HepG2 (cell line): ENCODE data around the gene SBK2. TPM values are rescaled to one million over a fixed set of nuclear protein-coding genes. Genes with fewer than 3 reads are reported as not detected.

ENCODE experiments used
- EEA1 ChIP-seq: sonication (generic); formaldehyde crosslinking; IDR thresholded peaks from 2 replicates; pipeline ENCODE4 v1.5.1; 2020; ENCODE audit warnings: mild to moderate bottlenecking, missing genetic modification reagents, borderline replicate concordance
- FOXK2 ChIP-seq: fragments of 450-650 bp; IDR thresholded peaks from 2 replicates; pipeline ENCODE4 v1.6.1; 2016
- GATAD2A ChIP-seq: IDR thresholded peaks from 2 replicates; pipeline ENCODE4 v1.6.1; 2016
- SAP130 ChIP-seq: IDR thresholded peaks from 2 replicates; pipeline ENCODE4 v1.6.1; 2016; ENCODE audit warnings: low read depth
- SRSF4 ChIP-seq: fragments of 200-400 bp; formaldehyde crosslinking; IDR thresholded peaks from one replicate; pipeline ENCODE4 v1.6.1; 2018; ENCODE audit warnings: mild to moderate bottlenecking, low read depth, low read length, moderate library complexity; ENCODE audit not compliant: poor library complexity, severe bottlenecking
- STAT6 ChIP-seq: sonication (generic); formaldehyde crosslinking; IDR thresholded peaks from 2 replicates; pipeline ENCODE4 v1.4.0; 2020; ENCODE audit warnings: missing genetic modification reagents, mild to moderate bottlenecking, borderline replicate concordance
- U2AF2 ChIP-seq: fragments of 200-400 bp; formaldehyde crosslinking; IDR thresholded peaks from 2 replicates; pipeline ENCODE4 v1.6.1; 2017; ENCODE audit warnings: low read depth, mild to moderate bottlenecking, low read length
- ZBED4 ChIP-seq: sonication (generic); formaldehyde crosslinking; IDR thresholded peaks from 2 replicates; pipeline ENCODE4 v1.4.0; 2020; ENCODE audit warnings: missing genetic modification reagents, borderline replicate concordance
- ZBTB14 ChIP-seq: sonication (generic); formaldehyde crosslinking; IDR thresholded peaks from 2 replicates; pipeline ENCODE4 v1.4.0; 2020; ENCODE audit warnings: missing genetic modification reagents
- ZMAT3 ChIP-seq: sonication (generic); formaldehyde crosslinking; conservative IDR thresholded peaks from 2 replicates; pipeline ENCODE4 v1.7.0; 2021; ENCODE audit warnings: missing genetic modification reagents
- ZMYM3 ChIP-seq: sonication (generic); formaldehyde crosslinking; IDR thresholded peaks from 2 replicates; pipeline ENCODE4 v1.5.1; 2020; ENCODE audit warnings: mild to moderate bottlenecking, missing genetic modification reagents
- ZNF10 ChIP-seq: sonication (generic); formaldehyde crosslinking; IDR thresholded peaks from 2 replicates; pipeline ENCODE4 v1.4.0; 2020; ENCODE audit warnings: mild to moderate bottlenecking, low read depth, missing genetic modification reagents, borderline replicate concordance
- ZNF136 ChIP-seq: sonication (generic); formaldehyde crosslinking; IDR thresholded peaks from 2 replicates; pipeline ENCODE4 v1.8.1; 2022; ENCODE audit warnings: low read depth, mild to moderate bottlenecking, moderate library complexity, missing genetic modification reagents
- ZNF234 ChIP-seq: sonication (generic); formaldehyde crosslinking; conservative IDR thresholded peaks from 2 replicates; pipeline ENCODE4 v1.5.1; 2020; ENCODE audit warnings: mild to moderate bottlenecking, missing genetic modification reagents
- ZNF263 ChIP-seq: sonication (generic); formaldehyde crosslinking; IDR thresholded peaks from 2 replicates; pipeline ENCODE4 v1.4.0; 2020; ENCODE audit warnings: missing genetic modification reagents
- ZNF430 ChIP-seq: sonication (generic); formaldehyde crosslinking; IDR thresholded peaks from 2 replicates; pipeline ENCODE4 v1.9.0; 2021; ENCODE audit warnings: mild to moderate bottlenecking, missing genetic modification reagents
- ZNF563 ChIP-seq: sonication (generic); formaldehyde crosslinking; IDR thresholded peaks from 2 replicates; pipeline ENCODE4 v1.8.0; 2022; ENCODE audit warnings: mild to moderate bottlenecking, moderate library complexity, missing genetic modification reagents
- ZNF704 ChIP-seq: sonication (generic); formaldehyde crosslinking; IDR thresholded peaks from 2 replicates; pipeline ENCODE4 v1.8.1; 2023; ENCODE audit warnings: mild to moderate bottlenecking, inconsistent platforms, moderate library complexity, missing genetic modification reagents, borderline replicate concordance
- ZNF768 ChIP-seq: sonication (generic); formaldehyde crosslinking; IDR thresholded peaks from 2 replicates; pipeline ENCODE4 v1.4.0; 2020; ENCODE audit warnings: missing genetic modification reagents
- polyA plus RNA-seq, 8 experiments: library from polyadenylated mRNA; depleted of rRNA in 3 of 8; stranded (reverse) in 7 of 8; unstranded in 1 of 8; fragments of >200 nt; fragmentation: Illumina TruSeq in 4 of 8; extraction: Trizol in 4 of 8; gene quantifications; 2 replicates each; pipeline versions ENCODE4 v1.2.1 to v1.2.3, GENCODE V29; 2011 to 2016; ENCODE audit warnings: low read depth in 4 of 8, missing spikeins in 1 of 8, mixed read lengths in 1 of 8; ENCODE audit not compliant: insufficient read depth in 1 of 8
- total RNA-seq, 5 experiments: library from RNA; depleted of rRNA; stranded (reverse); fragments of >200 nt; fragmentation: Illumina TruSeq; extraction: Trizol; gene quantifications; 2 replicates each; pipeline ENCODE4 v1.2.3, GENCODE V29; 2016; ENCODE audit warnings: low read depth in 1 of 5

Gene SBK2
- total and polyA plus RNA-seq, 2 of the 13 experiments (the other 11 are each of a cell fraction or from before 2014, with no cell fraction given): 0.24 TPM; not detected in 1

GRCh38 chr19:55549500-55550320 lies 12.8 kb upstream of the SBK2 start (continued):
- TF ChIP-seq STAT6 (no peak), ZNF768 (CRISPR knock-in tag) (peak; percentile 50; the same call in 1 of the 2 replicates), GATAD2A (CRISPR knock-in tag) (peak; percentile 54; the same call in 1 of the 2 replicates), ZBTB14 (no peak), ZMAT3 (CRISPR knock-in tag) (no peak), SRSF4 (no peak), FOXK2 (peak; percentile 53), ZNF10 (no peak), U2AF2 (no peak), ZNF263 (CRISPR knock-in tag) (0 out of 2 replicates have a peak, but pooled peaks have one; percentile 50), ZNF234 (CRISPR knock-in tag) (no peak), ZNF563 (no peak), ZNF136 (CRISPR knock-in tag) (no peak), SAP130 (CRISPR knock-in tag) (peak; percentile 16), ZNF430 (CRISPR knock-in tag) (0 out of 2 replicates have a peak, but pooled peaks have one; percentile 39), ZBED4 (CRISPR knock-in tag) (no peak), ZMYM3 (CRISPR knock-in tag) (peak; percentile 36; the same call in 1 of the 2 replicates), EEA1 (CRISPR knock-in tag) (no peak), ZNF704 (CRISPR knock-in tag) (no peak)
